GM23338 (cell line): Measurements from ENCODE around the gene DNAJC19. TPM values are rescaled to one million over a fixed set of nuclear protein-coding genes. Genes with fewer than 3 reads are reported as not detected.
"Not testable (repeated sequence)": the region's sequence is repeated elsewhere in the genome, so short reads cannot be mapped to it uniquely, and the experiment has no call there.

Source experiments
- ATAC-seq: fragments of 200-7000 bp; cut with Tn5 transposase; 3 replicates; pipeline ENCODE4 v1.9.1; 2020
- DNase-seq: peaks from one replicate; pipeline ENCODE4 v3.0.0-alpha.2; 2015; ENCODE audit warnings: low spot score
- H2AFZ ChIP-seq: fragments of 200-600 bp; sonication (generic); 2 replicates; pipeline ENCODE4 v1.8.0; 2016; ENCODE audit warnings: antibody characterized with exemption, mild to moderate bottlenecking, moderate library complexity
- H3F3A ChIP-seq: fragments of 200-600 bp; sonication (generic); replicated peaks from 2 replicates; pipeline ENCODE4 v1.8.0; 2017; ENCODE audit warnings: antibody characterized with exemption, mixed run types, low read depth
- H3K27ac ChIP-seq: fragments of 200-600 bp; sonication (generic); 2 replicates; pipeline ENCODE4 v1.6.1; 2016; ENCODE audit warnings: low read depth
- H3K27me3 ChIP-seq: fragments of 200-600 bp; sonication (generic); 2 replicates; pipeline ENCODE4 v1.8.0; 2016; ENCODE audit warnings: mild to moderate bottlenecking, mixed run types, moderate library complexity; ENCODE audit not compliant: insufficient read depth
- H3K36me3 ChIP-seq: fragments of 200-600 bp; sonication (generic); 2 replicates; pipeline ENCODE4 v1.8.0; 2016; ENCODE audit warnings: mild to moderate bottlenecking; ENCODE audit not compliant: insufficient read depth
- H3K4me1 ChIP-seq: fragments of 200-600 bp; sonication (generic); 2 replicates; pipeline ENCODE4 v1.8.0; 2016; ENCODE audit warnings: mild to moderate bottlenecking, moderate library complexity; ENCODE audit not compliant: insufficient read depth
- H3K4me2 ChIP-seq: fragments of 200-600 bp; sonication (generic); 2 replicates; pipeline ENCODE4 v1.7.1; 2017; ENCODE audit warnings: mixed run types
- H3K4me3 ChIP-seq: fragments of 200-600 bp; sonication (generic); 2 replicates; pipeline ENCODE4 v1.6.1; 2016; ENCODE audit warnings: mixed run types
- H3K79me2 ChIP-seq: fragments of 200-600 bp; sonication (generic); replicated peaks from 2 replicates; pipeline ENCODE4 v1.8.0; 2017; ENCODE audit warnings: mild to moderate bottlenecking; ENCODE audit not compliant: insufficient read depth
- H3K9me2 ChIP-seq: fragments of 200-600 bp; sonication (generic); 2 replicates; pipeline ENCODE4 v1.8.0; 2017; ENCODE audit not compliant: insufficient read depth
- H4K20me1 ChIP-seq: fragments of 200-600 bp; sonication (generic); replicated peaks from 2 replicates; pipeline ENCODE4 v1.8.0; 2017; ENCODE audit warnings: mild to moderate bottlenecking; ENCODE audit not compliant: insufficient read depth
- H3K27ac Mint-ChIP-seq: 2 replicates; pipeline ENCODE4 v1.8.0; 2020; ENCODE audit warnings: inconsistent platforms, mild to moderate bottlenecking, moderate library complexity, mixed read lengths
- H3K27me3 Mint-ChIP-seq: 3 replicates; pipeline ENCODE4 v1.8.0; 2022; ENCODE audit warnings: low read depth, mild to moderate bottlenecking, moderate library complexity, mixed read lengths, inconsistent platforms; ENCODE audit not compliant: insufficient read depth, poor library complexity
- H3K36me3 Mint-ChIP-seq: 3 replicates; pipeline ENCODE4 v1.8.0; 2021; ENCODE audit warnings: low read depth, mild to moderate bottlenecking, inconsistent platforms, moderate library complexity, mixed read lengths
- H3K4me1 Mint-ChIP-seq: 3 replicates; pipeline ENCODE4 v1.8.0; 2020; ENCODE audit warnings: mild to moderate bottlenecking, inconsistent platforms, mixed read lengths
- H3K4me3 Mint-ChIP-seq: 3 replicates; pipeline ENCODE4 v1.8.0; 2021; ENCODE audit warnings: moderate library complexity, mild to moderate bottlenecking, inconsistent platforms, mixed read lengths
- H3K9me3 Mint-ChIP-seq: 3 replicates; pipeline ENCODE4 v1.8.0; 2020; ENCODE audit warnings: moderate library complexity, mild to moderate bottlenecking, inconsistent platforms, mixed read lengths
- NANOG ChIP-seq: IDR thresholded peaks from 2 replicates; pipeline ENCODE4 v1.6.1; 2016; ENCODE audit warnings: antibody characterized with exemption, borderline replicate concordance
- POLR2AphosphoS5 ChIP-seq: IDR thresholded peaks from 2 replicates; pipeline ENCODE4 v1.6.1; 2016; ENCODE audit warnings: antibody characterized with exemption, low read depth
- polyA plus RNA-seq: library from polyadenylated mRNA; unstranded; fragments of >200 nt; fragmentation: Nextera tagmentation; extraction: Ambion mirVana; gene quantifications from 2 replicates; pipeline ENCODE4 v1.2.1, GENCODE V29; 2016
- total RNA-seq: library from RNA; depleted of rRNA; stranded (reverse); fragments of >200 nt; shearing (Covaris generic); gene quantifications from 2 replicates; pipeline ENCODE4 v1.2.3, GENCODE V29; 2014
- TF ChIP-seq, protein P1 (sequence below): IDR thresholded peaks from one replicate; pipeline ENCODE4 v1.6.1; 2018; ENCODE audit warnings: antibody characterized with exemption; ENCODE audit not compliant: unreplicated experiment
- TF ChIP-seq, protein P2 (sequence below): fragments of 250-450 bp; sonication (Bioruptor Pico); IDR thresholded peaks from 2 replicates; pipeline ENCODE4 v1.5.0; 2020; ENCODE audit warnings: mild to moderate bottlenecking, moderate library complexity

The DNAJC19 gene
- total and polyA plus RNA-seq, 2 experiments from 2014 or later = 33.4 to 312 TPM

DNA sequence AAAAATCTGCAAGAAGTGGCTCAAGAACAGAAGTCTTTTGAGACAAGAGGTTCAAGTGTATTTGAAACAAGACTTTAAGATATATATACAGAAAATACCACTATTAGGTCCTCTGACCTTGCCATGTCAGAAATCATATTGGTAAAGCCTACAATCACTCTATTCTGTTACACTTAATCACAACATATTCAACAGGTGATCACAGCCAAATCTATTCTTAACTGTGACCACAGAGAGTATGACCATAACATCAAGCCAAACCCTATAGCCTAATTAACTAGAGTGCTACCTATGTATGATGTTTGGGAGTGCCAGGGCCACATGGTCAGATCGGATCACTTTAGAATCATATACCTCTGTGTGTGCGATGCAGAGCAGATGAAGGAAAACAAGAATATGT, 2.2 kb downstream of the DNAJC19 start:
- Mint-ChIP-seq H3K27me3 (peaks cover 2% of the 10 kb centered on the region), H3K4me1 (peaks cover 2% of the 10 kb centered on the region; the same call in 2 of the 3 replicates), H3K36me3 (peaks cover 29% of the 10 kb centered on the region; the same call in 2 of the 3 replicates), H3K4me3 (peak overlapping the region; percentile 3; the same call in 1 of the 3 replicates), H3K27ac (no peak overlapping the region), H3K9me3 (no peaks in the 10 kb centered on the region)
- ATAC-seq (no peak), DNase-seq (no peak)
- Histone ChIP-seq H3K36me3 (no peaks in the 10 kb centered on the region; the same call in 1 of the 2 replicates), H3K27me3 (no peaks in the 10 kb centered on the region), H3K27ac (no peak overlapping the region), H3K4me3 (no peak overlapping the region), H3F3A (no peaks in the 10 kb centered on the region), H3K9me2 (no peaks in the 10 kb centered on the region), H3K4me2 (no peak overlapping the region), H3K79me2 (peaks cover 20% of the 10 kb centered on the region), H4K20me1 (no peaks in the 10 kb centered on the region), H3K4me1 (no peaks in the 10 kb centered on the region), H2AFZ (no peak overlapping the region)
- TF ChIP-seq NANOG = no peak
- no peak for TF ChIP-seq POLR2AphosphoS5
- TF ChIP-seq, protein P1, sequence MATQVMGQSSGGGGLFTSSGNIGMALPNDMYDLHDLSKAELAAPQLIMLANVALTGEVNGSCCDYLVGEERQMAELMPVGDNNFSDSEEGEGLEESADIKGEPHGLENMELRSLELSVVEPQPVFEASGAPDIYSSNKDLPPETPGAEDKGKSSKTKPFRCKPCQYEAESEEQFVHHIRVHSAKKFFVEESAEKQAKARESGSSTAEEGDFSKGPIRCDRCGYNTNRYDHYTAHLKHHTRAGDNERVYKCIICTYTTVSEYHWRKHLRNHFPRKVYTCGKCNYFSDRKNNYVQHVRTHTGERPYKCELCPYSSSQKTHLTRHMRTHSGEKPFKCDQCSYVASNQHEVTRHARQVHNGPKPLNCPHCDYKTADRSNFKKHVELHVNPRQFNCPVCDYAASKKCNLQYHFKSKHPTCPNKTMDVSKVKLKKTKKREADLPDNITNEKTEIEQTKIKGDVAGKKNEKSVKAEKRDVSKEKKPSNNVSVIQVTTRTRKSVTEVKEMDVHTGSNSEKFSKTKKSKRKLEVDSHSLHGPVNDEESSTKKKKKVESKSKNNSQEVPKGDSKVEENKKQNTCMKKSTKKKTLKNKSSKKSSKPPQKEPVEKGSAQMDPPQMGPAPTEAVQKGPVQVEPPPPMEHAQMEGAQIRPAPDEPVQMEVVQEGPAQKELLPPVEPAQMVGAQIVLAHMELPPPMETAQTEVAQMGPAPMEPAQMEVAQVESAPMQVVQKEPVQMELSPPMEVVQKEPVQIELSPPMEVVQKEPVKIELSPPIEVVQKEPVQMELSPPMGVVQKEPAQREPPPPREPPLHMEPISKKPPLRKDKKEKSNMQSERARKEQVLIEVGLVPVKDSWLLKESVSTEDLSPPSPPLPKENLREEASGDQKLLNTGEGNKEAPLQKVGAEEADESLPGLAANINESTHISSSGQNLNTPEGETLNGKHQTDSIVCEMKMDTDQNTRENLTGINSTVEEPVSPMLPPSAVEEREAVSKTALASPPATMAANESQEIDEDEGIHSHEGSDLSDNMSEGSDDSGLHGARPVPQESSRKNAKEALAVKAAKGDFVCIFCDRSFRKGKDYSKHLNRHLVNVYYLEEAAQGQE = no peak
- TF ChIP-seq, protein P2, sequence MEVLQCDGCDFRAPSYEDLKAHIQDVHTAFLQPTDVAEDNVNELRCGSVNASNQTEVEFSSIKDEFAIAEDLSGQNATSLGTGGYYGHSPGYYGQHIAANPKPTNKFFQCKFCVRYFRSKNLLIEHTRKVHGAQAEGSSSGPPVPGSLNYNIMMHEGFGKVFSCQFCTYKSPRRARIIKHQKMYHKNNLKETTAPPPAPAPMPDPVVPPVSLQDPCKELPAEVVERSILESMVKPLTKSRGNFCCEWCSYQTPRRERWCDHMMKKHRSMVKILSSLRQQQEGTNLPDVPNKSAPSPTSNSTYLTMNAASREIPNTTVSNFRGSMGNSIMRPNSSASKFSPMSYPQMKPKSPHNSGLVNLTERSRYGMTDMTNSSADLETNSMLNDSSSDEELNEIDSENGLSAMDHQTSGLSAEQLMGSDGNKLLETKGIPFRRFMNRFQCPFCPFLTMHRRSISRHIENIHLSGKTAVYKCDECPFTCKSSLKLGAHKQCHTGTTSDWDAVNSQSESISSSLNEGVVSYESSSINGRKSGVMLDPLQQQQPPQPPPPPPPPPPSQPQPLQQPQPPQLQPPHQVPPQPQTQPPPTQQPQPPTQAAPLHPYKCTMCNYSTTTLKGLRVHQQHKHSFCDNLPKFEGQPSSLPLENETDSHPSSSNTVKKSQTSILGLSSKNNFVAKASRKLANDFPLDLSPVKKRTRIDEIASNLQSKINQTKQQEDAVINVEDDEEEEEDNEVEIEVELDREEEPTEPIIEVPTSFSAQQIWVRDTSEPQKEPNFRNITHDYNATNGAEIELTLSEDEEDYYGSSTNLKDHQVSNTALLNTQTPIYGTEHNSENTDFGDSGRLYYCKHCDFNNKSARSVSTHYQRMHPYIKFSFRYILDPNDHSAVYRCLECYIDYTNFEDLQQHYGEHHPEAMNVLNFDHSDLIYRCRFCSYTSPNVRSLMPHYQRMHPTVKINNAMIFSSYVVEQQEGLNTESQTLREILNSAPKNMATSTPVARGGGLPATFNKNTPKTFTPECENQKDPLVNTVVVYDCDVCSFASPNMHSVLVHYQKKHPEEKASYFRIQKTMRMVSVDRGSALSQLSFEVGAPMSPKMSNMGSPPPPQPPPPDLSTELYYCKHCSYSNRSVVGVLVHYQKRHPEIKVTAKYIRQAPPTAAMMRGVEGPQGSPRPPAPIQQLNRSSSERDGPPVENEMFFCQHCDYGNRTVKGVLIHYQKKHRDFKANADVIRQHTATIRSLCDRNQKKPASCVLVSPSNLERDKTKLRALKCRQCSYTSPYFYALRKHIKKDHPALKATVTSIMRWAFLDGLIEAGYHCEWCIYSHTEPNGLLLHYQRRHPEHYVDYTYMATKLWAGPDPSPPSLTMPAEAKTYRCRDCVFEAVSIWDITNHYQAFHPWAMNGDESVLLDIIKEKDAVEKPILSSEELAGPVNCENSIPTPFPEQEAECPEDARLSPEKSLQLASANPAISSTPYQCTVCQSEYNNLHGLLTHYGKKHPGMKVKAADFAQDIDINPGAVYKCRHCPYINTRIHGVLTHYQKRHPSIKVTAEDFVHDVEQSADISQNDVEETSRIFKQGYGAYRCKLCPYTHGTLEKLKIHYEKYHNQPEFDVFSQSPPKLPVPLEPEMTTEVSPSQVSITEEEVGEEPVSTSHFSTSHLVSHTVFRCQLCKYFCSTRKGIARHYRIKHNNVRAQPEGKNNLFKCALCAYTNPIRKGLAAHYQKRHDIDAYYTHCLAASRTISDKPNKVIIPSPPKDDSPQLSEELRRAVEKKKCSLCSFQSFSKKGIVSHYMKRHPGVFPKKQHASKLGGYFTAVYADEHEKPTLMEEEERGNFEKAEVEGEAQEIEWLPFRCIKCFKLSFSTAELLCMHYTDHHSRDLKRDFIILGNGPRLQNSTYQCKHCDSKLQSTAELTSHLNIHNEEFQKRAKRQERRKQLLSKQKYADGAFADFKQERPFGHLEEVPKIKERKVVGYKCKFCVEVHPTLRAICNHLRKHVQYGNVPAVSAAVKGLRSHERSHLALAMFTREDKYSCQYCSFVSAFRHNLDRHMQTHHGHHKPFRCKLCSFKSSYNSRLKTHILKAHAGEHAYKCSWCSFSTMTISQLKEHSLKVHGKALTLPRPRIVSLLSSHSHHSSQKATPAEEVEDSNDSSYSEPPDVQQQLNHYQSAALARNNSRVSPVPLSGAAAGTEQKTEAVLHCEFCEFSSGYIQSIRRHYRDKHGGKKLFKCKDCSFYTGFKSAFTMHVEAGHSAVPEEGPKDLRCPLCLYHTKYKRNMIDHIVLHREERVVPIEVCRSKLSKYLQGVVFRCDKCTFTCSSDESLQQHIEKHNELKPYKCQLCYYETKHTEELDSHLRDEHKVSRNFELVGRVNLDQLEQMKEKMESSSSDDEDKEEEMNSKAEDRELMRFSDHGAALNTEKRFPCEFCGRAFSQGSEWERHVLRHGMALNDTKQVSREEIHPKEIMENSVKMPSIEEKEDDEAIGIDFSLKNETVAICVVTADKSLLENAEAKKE (CRISPR knock-in tag) = no peak

DNA sequence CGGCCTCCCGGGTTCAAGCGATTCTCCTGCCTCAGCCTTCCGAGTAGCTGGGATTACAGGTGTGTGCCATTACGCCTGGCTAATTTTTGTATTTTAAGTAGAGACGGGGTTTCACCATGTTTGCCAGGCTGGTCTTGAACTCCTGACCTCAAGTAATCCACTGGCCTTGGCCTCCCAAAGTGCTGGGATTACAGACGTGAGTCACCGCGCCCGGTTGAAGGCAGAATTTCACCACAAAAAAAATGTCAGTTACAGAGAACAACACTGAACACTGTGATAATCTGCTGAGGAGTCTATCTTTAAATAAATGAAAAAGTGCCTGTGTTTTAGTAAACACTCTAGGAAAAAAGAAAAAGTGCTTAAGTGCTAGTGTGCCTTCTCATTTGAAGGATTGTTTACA, 3.2 kb downstream of the DNAJC19 start:
- not testable (repeated sequence) for DNase-seq, H3K27ac ChIP-seq, H3K9me3 Mint-ChIP-seq, H3K4me3 ChIP-seq, H3K4me1 Mint-ChIP-seq, H3F3A ChIP-seq, H3K4me1 ChIP-seq, H2AFZ ChIP-seq, H3K4me2 ChIP-seq, H4K20me1 ChIP-seq, H3K9me2 ChIP-seq, H3K27me3 ChIP-seq, H3K27ac Mint-ChIP-seq, H3K27me3 Mint-ChIP-seq, H3K36me3 ChIP-seq, H3K4me3 Mint-ChIP-seq, ATAC-seq
- peaks cover 20% of the 10 kb centered on the region for H3K79me2 ChIP-seq
- H3K36me3 Mint-ChIP-seq = peaks cover 29% of the 10 kb centered on the region; the same call in 2 of the 3 replicates
